Gastrocnemius medialis (tissue), 4 donors: ENCODE measurements around the gene ESYT2. TPM values are rescaled to one million over a fixed set of nuclear protein-coding genes. Genes with fewer than 3 reads are reported as not detected.

Experiments used
- ATAC-seq, 2 donors: fragments of 150-250 bp; one replicate each; pipeline ENCODE4 v1.9.1; 2016
- DNase-seq, 2 donors: peaks; one replicate each; pipeline ENCODE4 v3.0.0-alpha.2; 2019
- H3K27ac ChIP-seq, 4 donors: fragments of 200-600 bp; sonication (generic); 1 replicate in 1 of 4; 2 replicates in 3 of 4; pipeline ENCODE4 v1.5.1; 2016 to 2018; ENCODE audit warnings: mild to moderate bottlenecking in 2 of 4, moderate library complexity in 1 of 4
- H3K27me3 ChIP-seq, 3 donors: fragments of 200-600 bp; sonication (generic) in 2 of 3; 1 replicate in 1 of 3; 2 replicates in 2 of 3; pipeline versions ENCODE4 v1.5.1 to v1.6.0; 2016 to 2019; ENCODE audit warnings: mild to moderate bottlenecking in 1 of 3, moderate library complexity in 1 of 3
- H3K36me3 ChIP-seq, 2 donors: fragments of 200-600 bp; sonication (generic) in 1 of 2; one replicate each; pipeline ENCODE4 v1.5.1; 2017 to 2018
- H3K4me1 ChIP-seq, 2 donors: fragments of 200-600 bp; sonication (generic) in 1 of 2; one replicate each; pipeline ENCODE4 v1.5.1; 2016 to 2017; ENCODE audit warnings: mild to moderate bottlenecking in 2 of 2
- H3K4me3 ChIP-seq, 4 donors: fragments of 200-600 bp; sonication (generic) in 3 of 4; 1 replicate in 1 of 4; 2 replicates in 3 of 4; pipeline ENCODE4 v1.5.1; 2016 to 2019; ENCODE audit warnings: mild to moderate bottlenecking in 2 of 4
- H3K9me3 ChIP-seq, 3 donors: fragments of 200-600 bp; sonication (generic) in 2 of 3; 1 replicate in 1 of 3; 2 replicates in 2 of 3; pipeline ENCODE4 v1.5.1; 2016 to 2019
- CTCF ChIP-seq, 5 experiments: fragments of 450-650 bp in 3 of 5; fragments of 200-600 bp in 2 of 5; sonication (generic) in 2 of 5; IDR thresholded peaks in 4 of 5; conservative IDR thresholded peaks in 1 of 5; 1 replicate in 4 of 5; 2 replicates in 1 of 5; pipeline ENCODE4 v1.5.1; 2016 to 2019; ENCODE audit warnings: antibody characterized with exemption in 5 of 5, mild to moderate bottlenecking in 3 of 5, moderate library complexity in 3 of 5
- POLR2A ChIP-seq, 2 donors: fragments of 450-650 bp; IDR thresholded peaks; one replicate each; pipeline ENCODE4 v1.6.1; 2017; ENCODE audit warnings: antibody characterized with exemption in 2 of 2, mild to moderate bottlenecking in 2 of 2, moderate library complexity in 2 of 2
- in situ Hi-C, 4 donors: fragments of 200-750 bp; cut with MboI; loops; one replicate each; pipeline versions ENCODE4 v1.15.0 to v1.8.0; 2017; ENCODE audit warnings: low sequenced_read_pairs in 4 of 4
- intact Hi-C: fragments of 100-400 bp; cut with DNase I; formaldehyde crosslinking; loops from one replicate; pipeline ENCODE4 v1.15.1; 2023; ENCODE audit warnings: low total_unique reads
- total RNA-seq, 4 donors: library from RNA; depleted of rRNA; stranded (reverse); fragments of >200 nt; gene quantifications; one replicate each; pipeline versions ENCODE4 v1.1.0 to v1.2.3, GENCODE V29; 2016

Gene ESYT2
- total RNA-seq, 4 donors from 2014 or later = 67.5 to 106 (median 74.7) TPM

- Histone ChIP-seq H3K27ac (peak overlapping the region; percentile 79 to 85 (median 80)), H3K9me3 (no peaks in the 10 kb centered on the region), H3K36me3 (peaks cover 0 to 38% of the 10 kb centered on the region in 2 donors), H3K4me3 (no peak overlapping the region), H3K4me1 (peaks cover 26 to 29% of the 10 kb centered on the region in 2 donors), H3K27me3 (no peaks in the 10 kb centered on the region)
- ATAC-seq = peak in 1 of 2 donors; percentile 4
- intact Hi-C loops (loop anchor here (1.0 to 10.0 kb wide), 4 partner anchors 35 to 193 kb away; partner anchors contain the start of gene NCAPG2), in situ Hi-C loops (loop anchor here in 1 of 4 donors (5.0 kb wide), 1 partner anchor 74 kb away; the partner anchor contains the start of gene DYNC2I1)
- TF ChIP-seq CTCF (IDR thresholded peaks at IDR 0.05 in 4 of 5, conservative IDR thresholded peaks at IDR 0.05 in 1 of 5) = no peak
- DNase-seq = peak in 1 of 2 donors; percentile 26
These were observed 45.7 kb downstream of the ESYT2 start for GRCh38 chr7:158783595-158783994.

GRCh38 chr7:158782761-158783401 lies 46.4 kb downstream of the ESYT2 start:
- TF ChIP-seq CTCF (IDR thresholded peaks at IDR 0.05 in 4 of 5, conservative IDR thresholded peaks at IDR 0.05 in 1 of 5) (peak; percentile 53 to 71 (median 62)), POLR2A (IDR thresholded peaks at IDR 0.05) (peak in 1 of 2 donors; percentile 40)
- peak; percentile 93 to 94 for ATAC-seq
- Histone ChIP-seq H3K36me3 (peaks cover 0 to 35% of the 10 kb centered on the region in 2 donors), H3K4me1 (peaks cover 27 to 29% of the 10 kb centered on the region in 2 donors), H3K9me3 (no peaks in the 10 kb centered on the region), H3K27me3 (no peaks in the 10 kb centered on the region), H3K4me3 (peak overlapping the region; percentile 3 to 26 (median 12)), H3K27ac (peak overlapping the region; percentile 79 to 85 (median 80))
- DNase-seq = peak; percentile 78 to 83
- in situ Hi-C loops (loop anchor here in 1 of 4 donors (5.0 kb wide), 1 partner anchor 74 kb away; the partner anchor contains the start of gene DYNC2I1), intact Hi-C loops (loop anchor here (1.0 to 10.0 kb wide), 5 partner anchors 35 to 194 kb away; partner anchors contain the start of genes ESYT2 and NCAPG2)

GRCh38 chr7:158781974-158782664 lies 47.2 kb downstream of the ESYT2 start:
- intact Hi-C loops = loop anchor here (1.0 to 10.0 kb wide), 4 partner anchors 47 to 195 kb away; partner anchors contain the start of genes ESYT2 and NCAPG2

More at GRCh38 chr7:158781974-158782664, 47.2 kb downstream of the ESYT2 start:
- no peak for TF ChIP-seq CTCF (IDR thresholded peaks at IDR 0.05 in 4 of 5, conservative IDR thresholded peaks at IDR 0.05 in 1 of 5)
- no peak for TF ChIP-seq POLR2A (IDR thresholded peaks at IDR 0.05)
- in situ Hi-C loops = loop anchor here in 1 of 4 donors (5.0 kb wide), 1 partner anchor 75 kb away; the partner anchor contains the start of gene DYNC2I1
- Histone ChIP-seq H3K4me1 (peaks cover 27 to 29% of the 10 kb centered on the region in 2 donors), H3K36me3 (peaks cover 0 to 28% of the 10 kb centered on the region in 2 donors), H3K27ac (peak overlapping the region; percentile 79 to 85 (median 80)), H3K27me3 (no peaks in the 10 kb centered on the region), H3K9me3 (no peaks in the 10 kb centered on the region), H3K4me3 (no peak overlapping the region)
- DNase-seq = no peak
- no peak for ATAC-seq
